Esophagus muscularis mucosa (tissue), 3 donors: ENCODE results near the gene CBFA2T2.

Experiments
- CTCF ChIP-seq, 3 experiments: fragments of 200-600 bp in 2 of 3; fragments of 450-650 bp in 1 of 3; sonication (generic) in 2 of 3; IDR thresholded peaks; one replicate each; pipeline ENCODE4 v1.5.1; 2017 to 2019; ENCODE audit warnings: antibody characterized with exemption in 3 of 3, mild to moderate bottlenecking in 2 of 3, moderate library complexity in 1 of 3
- EP300 ChIP-seq: sonication (generic); formaldehyde crosslinking; IDR thresholded peaks from one replicate; pipeline ENCODE4 v1.6.1; 2017; ENCODE audit warnings: antibody characterized with exemption

DNA sequence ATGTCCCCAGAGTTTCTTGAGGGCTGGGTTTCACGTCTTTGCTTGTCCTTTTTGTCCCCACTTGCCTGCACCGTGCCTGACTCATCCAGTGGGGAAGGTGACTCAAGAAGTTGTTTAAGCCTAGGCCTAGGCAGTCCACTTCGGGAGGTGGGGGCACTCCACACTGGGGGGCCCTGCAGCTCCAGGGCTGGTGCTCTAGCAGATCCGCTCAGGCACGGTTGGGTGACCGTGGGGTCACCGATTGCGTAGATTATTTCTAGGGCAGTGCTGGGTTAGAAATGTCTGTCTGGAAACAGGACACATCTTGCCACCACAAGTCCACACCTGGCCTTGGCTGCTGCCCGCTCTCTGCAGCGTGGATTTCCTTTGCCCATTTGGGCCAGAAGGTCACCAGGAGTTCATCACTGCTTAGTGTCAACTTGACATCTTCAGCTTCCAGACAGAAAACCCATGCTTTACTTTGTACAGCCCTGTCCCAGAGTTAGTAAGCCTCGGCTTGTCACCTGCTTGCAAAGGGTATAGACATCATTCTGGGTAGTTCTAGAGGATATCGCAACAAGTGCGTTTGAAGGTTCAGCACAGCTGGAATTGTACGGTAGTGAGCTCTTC, 158.6 kb downstream of the CBFA2T2 start:
- TF ChIP-seq CTCF (IDR thresholded peaks at IDR 0.05) (no peak), EP300 (no peak)
